NCI-H2227 (cell line): ENCODE results near the gene JMJD7.
"Not testable (repeated sequence)": the region's sequence is repeated elsewhere in the genome, so short reads cannot be mapped to it uniquely, and the experiment has no call there.

Experiments
- DNase-seq: peaks from one replicate; lab custom pipeline; 2025; ENCODE audit not compliant: unreplicated experiment; lab: John Stamatoyannopoulos, UW

JMJD7 gene

DNA sequence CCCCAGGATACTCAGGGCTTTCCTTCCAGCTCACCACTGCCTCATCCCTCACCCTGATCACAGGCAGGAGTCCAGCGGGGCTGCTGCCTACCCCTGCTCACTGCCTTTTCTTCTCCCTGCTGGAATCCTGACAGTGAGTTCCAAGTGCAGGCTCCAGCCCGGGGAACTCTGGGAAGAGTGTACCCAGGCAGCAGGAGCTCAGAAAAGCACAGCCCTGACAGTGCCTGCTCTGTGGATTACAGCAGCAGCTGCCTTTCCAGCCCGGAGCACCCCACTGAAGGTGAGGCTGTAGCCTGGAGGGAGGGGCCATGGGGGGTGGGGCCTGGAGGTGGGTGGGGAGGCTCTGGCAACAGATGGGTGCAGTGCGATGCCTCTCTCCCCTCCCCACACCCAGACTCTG, 6.1 kb upstream of the JMJD7 start:
- DNase-seq, result no peak

DNA sequence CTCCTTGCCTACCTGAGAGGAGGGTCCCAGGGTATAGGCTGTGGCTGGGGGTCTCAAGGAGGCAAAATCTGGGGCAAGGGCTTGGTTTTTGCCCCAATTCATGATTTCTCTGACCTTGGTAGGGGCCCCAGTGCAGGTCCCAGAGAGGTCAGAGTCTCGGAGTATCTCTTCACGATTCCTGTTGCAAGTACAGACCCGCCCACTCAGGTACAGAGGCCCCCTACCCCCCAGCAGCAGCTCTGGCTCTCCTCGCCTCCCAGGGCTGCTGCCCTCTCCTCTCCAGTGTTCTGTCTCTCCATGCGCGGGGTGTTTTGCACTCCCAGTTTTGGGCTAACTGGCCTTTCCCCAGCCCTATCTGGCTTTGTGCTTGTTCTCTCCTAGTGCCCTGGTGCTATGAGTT, 5.4 kb upstream of the JMJD7 start:
- DNase-seq, result no peak

DNA sequence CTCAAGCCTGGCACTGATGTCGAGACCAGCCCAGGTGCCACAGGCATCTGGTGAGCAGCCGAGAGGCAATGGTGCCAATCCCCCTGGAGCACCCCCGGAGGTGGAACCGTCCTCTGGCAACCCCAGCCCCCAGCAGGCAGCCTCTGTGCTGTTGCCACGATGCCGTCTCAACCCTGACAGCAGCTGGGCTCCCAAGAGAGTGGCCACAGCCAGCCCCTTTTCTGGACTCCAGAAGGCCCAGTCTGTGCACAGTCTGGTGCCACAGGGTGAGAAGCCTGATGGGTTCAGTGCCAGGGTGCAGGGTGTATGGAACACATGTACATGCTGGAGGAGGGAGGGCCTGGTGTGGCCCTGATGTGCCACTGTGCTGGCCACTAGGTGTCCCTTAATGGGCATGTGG, 4.9 kb upstream of the JMJD7 start:
- no peak for DNase-seq

DNA sequence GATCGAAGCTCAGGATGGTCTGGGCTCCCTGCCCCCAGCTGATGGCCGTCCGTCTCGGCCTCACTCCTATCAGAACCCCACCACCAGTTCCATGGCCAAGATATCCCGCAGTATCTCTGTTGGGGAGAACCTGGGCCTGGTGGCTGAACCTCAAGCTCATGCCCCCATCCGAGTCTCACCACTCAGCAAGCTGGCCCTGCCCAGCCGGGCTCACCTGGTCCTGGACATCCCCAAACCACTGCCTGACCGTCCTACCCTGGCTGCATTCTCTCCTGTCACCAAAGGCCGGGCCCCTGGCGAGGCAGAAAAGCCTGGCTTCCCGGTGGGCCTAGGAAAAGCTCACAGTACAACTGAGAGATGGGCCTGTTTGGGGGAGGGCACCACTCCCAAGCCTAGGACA, 4.4 kb upstream of the JMJD7 start:
- no peak for DNase-seq

DNA sequence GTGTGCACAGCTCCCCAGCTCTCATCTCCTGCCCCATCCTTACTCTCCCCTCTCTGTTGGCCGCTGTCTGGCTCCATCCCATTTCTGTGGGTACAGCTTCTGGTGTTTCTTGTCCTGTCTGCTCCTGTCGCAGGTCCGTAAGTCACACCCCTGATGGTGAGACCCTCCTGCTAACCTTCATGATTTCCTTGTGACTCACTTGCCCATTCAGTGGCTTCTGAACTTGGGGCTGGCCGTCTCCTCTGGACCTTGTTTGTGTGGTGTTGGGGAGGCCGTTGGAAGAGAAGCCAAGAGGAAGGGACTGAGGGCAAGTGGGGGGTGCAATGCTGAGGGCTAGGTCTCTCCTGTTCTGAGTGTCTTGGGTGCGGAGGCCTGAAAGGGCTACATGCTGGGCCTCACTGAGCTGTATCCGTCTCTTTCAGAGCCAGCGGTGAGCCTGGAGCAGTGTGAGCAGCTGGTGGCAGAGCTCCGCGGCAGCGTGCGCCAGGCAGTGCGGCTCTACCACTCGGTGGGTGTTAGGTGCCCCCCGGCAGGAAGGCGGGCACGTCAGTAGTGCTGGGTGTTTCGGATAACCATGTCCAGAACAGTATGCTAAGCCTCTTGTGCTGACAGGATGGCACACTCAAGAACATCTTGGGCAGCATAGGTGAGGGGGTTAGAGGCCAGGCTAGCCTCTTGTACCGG, 3.7 kb upstream of the JMJD7 start:
- no peak for DNase-seq

DNA sequence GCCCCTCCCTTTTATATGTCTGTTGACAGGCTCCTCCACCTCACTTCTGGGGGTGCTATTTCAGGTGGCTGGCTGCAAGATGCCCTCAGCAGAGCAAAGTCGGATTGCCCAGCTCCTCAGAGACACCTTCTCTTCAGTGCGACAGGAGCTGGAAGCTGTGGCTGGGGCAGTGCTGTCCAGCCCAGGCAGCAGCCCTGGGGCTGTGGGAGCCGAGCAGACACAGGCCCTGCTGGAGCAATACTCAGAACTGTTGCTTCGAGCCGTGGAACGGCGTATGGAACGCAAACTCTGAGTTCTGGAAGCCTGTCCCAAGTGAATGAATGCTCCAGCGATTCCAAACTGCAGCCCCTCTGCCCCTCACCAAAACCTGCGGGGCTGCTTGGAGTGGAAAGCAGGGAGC, 2.7 kb upstream of the JMJD7 start:
- DNase-seq, result no peak

DNA sequence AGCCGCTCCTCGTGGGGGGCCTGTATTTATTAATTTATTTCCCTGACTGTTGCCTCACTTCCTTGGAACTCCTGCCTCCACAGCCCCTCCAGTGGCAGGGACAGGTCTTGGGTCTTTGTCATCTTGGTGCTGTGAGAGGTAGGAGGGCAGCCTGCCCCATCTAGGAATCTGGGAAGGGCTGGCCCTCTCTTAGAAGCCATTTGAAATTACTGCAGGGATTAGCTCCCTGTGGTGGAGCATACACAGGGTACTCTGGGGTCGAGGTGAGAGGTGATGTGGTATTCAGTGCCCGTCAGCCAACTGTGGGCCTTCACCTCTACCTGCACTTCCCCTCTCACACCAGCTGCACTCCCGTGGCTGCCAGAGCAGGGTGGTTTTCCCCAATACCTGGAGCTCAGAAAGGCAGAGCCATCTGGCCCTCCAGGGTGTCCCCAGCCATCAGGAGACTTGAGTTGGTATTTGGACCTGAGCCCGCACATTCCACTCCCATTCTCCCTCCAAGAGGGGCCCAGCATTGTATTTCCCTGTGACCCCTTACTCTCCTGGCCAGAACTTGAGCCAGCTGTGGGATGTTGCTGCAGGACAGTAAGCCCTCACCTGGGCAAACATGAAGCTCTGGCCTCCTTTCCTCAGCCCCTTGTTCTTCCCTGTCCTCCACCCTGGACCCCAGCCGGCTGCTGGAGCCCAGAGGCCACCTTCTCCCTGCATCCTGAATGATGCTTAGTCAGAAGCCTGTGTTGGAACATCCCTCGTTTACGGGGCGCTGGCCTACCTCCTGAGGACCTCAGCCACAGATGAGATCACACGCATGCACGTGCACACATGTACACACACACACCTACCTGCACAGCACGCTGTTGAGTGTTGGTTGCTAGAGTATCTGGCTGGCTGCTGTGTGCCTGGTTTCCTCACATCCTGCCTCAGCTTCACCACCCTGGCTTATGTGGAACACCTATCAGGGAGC, 2.0 kb upstream of the JMJD7 start:
- no peak for DNase-seq

DNA sequence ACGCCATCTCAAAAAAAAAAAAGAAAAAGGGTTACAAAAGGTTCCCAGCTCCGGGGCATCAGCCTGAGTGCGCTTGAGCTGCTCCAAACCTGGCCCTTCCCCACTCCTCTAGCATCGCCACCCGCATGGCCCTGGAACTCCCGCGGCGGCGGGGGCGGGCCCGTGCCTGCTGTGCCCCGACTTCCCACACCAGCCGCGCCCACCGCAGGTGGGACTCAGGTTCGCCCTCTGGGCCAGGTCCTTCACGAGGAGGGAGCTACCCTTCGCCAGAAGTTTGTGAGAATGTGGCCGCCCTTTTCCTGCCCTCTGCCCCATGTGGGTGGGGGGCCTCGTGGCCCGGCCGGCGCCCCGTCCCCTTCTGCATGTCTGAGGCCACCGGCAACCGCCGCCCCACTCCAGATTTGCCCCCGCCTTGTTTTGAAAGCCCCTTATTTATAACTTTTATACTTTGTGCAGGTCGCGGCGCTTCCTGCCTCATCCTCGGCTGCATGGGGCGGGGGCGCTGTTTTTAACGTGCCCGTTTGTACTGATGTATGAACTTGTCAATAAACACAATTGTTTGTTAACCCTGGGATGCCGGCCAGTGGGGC, 507 bp upstream of the JMJD7 start:
- DNase-seq, result no peak

DNA sequence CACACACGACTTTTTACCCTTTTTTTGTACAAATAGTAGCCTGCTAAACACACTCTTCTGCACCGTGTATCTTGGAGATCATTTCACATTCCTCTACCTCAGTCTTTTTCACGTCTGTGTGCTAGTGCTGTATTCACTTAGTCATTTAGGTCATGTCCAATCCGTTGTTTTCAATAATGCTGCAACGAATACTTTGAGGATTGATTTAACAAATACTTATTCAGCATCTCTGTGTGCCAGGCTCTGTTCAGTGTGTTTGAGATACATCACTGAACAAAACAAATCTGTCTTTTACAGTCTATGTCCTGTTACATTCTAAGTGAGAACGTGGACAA, 882 bp downstream of the JMJD7 start:
- DNase-seq, result no peak

DNA sequence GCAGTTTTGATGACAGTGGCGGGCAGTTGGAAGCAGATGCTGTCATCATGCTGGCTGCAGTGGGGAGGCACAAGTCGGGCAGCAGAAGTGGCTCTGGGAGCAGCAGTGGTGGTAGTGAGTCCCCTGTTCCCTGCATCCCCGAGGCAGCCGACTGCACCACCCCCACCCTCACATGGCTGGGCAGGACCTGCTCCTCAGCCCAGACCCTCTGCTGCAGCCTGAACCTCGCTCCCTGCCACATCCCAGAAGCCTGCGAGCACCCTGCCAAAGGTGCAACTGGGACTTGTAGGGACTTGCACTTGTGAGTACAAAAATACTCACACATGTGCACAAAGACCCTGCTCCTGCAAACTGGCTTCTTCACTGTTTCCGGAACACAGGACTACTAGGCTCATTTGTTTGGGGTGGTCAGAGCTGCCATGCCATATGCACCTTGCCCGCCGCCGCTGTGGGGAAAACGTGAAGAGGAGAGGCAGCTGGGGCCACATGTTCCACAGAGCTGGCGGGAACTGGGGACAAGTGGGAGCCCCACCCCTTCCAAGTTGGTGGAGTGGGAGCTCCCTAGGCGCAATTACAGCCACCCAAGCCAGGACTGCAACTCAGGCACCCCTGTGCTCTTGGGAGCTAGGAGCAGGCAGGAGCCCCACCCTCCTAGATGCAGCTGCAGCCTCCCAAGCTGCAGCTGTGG, 2.2 kb downstream of the JMJD7 start:
- DNase-seq, result no peak

DNA sequence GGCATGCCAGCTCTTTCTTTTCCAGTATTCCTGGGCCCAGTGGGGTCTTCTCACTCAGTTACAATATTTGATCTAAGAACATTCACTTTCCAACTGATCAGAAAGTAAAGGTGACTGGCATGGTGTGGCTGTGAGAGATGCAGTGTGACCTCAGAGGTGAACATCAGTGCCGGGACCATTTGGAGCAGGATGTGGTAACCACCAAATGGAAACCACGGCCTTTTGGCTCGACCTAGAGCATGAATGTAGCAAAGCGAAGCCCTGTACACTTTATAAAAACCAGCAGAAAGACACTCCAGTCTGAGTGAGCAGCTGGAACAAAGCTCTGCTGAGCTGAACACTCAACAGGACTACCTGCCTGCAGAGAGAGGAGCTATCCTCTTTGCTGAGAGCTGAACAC, 3.4 kb downstream of the JMJD7 start:
- not testable (repeated sequence) for DNase-seq

DNA sequence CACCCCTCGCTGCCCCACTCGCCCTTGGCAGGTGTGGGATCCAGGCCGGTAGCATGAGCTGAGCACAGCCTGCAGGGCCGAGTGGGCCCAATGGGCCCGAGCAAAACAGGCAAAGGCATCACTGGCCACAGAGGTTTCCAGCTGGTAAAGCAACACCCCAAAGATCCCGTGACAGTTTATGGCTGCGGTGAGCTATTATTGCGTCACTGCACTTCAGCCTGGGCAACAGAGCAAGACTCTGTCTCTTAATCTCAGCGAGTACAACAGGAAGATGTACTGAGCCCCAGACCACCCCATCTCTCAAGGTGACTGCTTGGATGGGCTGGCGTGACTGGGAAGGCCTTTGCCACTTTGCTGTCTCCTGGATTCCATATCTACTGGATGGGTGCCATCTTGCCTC, 4.3 kb downstream of the JMJD7 start:
- DNase-seq, result no peak

DNA sequence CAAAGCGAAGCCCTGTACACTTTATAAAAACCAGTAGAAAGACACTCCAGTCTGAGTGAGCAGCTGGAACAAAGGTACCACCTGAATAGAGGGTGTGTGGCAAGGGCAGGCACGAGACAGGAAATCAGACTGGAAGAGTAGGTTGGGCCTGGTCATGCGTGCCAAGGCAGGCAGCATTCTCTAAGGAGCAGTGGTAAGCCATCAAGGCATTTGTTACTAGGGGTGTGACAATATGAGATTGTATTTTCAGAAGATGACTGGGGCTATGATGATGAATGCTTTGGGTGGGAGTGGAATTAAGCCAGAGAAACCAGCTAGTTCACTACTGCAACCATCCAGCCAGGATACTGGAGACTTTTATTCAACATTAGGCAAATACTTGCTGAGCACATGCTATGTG, 5.0 kb downstream of the JMJD7 start:
- no peak for DNase-seq

DNA sequence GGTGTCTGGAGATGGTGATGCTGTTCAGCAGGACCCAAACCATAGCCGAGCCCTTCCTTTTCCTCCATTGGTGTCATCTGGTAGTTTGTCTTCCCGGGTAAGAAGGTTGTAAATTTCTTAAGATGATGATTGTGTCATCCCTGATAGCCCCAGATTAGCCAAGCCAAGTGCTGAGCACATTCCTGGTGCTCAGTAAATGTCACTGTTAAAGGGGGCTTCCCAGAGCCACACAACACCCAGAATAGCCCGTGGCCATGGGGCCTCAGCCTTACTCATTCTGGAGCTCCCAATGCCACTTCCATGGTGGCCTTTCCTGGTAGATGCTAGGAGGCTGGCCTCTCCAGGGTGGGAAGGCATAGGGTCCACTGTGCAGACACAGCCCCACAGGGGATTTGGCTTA, 6.2 kb downstream of the JMJD7 start:
- DNase-seq, result no peak

DNA sequence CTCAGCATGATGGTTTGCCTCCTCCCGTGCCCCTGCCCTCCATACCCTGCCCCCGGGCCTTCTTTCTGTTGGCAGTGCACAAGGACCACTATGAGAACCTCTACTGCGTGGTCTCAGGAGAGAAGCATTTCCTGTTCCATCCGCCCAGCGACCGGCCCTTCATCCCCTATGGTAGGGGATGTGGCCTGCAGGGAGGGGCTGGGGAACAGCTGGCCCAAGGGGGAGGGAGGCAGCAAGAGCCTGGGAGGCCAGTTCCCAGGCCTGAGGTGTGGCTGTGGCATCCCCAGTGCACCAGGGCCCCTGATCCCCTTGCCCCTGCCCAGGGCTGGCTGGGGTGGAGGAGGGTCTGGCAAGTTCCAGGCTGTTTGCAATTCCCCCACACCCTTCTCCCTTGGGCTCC, 8.2 kb downstream of the JMJD7 start:
- DNase-seq, result no peak

DNA sequence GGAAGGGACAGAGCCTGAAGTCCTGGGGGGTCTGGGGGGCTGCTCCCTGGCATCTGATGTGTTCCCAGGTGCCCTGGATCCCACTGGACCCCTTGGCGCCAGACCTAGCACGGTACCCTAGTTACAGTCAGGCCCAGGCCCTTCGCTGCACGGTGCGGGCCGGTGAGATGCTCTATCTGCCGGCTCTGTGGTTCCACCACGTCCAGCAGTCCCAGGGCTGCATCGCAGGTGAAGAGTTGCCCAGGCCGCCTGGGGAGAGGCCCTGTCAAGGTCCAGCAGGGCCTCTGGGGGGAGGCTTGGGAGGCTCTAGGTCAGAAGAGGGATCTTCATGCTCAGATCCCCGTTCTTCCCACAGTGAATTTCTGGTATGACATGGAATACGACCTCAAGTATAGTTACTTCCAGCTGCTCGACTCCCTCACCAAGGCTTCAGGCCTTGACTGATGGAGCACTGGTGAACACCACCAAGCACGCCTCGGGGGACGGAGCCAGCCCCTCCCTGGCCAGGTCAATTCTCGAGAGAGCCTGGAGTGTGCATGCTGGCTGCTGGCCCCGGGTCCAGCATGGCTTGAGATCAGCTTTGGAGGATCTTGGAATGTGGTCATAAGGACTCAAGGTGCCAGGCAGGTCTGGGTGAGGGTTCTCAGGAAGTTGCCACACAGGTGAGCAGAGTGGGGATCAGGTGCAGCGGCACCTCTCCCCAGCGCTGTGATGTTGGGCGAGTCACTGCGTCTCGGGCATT, 9.0 kb downstream of the JMJD7 start:
- DNase-seq, result no peak

DNA sequence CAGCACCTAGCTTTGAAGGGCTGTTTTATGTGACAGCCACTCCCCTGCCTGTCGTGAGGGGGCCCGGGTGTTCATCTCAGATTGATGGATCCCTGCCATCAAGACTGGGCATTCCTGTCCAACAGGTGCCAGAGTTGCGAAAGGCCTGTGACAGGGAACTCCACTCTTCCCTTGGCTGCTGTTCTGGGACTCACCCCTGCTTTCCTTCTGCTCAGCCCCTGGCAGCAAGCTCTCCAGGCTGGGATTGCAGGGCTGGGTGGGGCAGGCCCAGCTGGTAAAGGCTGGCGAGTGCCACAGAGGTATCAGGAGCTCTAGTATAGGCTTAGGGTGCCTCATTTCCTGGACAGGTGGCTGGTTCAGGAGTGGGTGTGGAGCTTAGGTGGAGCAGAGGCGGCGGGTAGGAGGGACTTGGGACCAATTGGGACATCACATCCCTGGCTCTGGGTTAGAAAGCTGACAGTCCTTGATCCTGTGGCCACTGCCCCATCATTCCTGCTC, 10.6 kb downstream of the JMJD7 start, which contains the start of gene PLA2G4B:
TSS of gene PLA2G4B (plus strand) at position 448 of the 498 bp plus-strand sequence. CDS start 67 bp downstream, outside the sequence.
- DNase-seq, result no peak

DNA sequence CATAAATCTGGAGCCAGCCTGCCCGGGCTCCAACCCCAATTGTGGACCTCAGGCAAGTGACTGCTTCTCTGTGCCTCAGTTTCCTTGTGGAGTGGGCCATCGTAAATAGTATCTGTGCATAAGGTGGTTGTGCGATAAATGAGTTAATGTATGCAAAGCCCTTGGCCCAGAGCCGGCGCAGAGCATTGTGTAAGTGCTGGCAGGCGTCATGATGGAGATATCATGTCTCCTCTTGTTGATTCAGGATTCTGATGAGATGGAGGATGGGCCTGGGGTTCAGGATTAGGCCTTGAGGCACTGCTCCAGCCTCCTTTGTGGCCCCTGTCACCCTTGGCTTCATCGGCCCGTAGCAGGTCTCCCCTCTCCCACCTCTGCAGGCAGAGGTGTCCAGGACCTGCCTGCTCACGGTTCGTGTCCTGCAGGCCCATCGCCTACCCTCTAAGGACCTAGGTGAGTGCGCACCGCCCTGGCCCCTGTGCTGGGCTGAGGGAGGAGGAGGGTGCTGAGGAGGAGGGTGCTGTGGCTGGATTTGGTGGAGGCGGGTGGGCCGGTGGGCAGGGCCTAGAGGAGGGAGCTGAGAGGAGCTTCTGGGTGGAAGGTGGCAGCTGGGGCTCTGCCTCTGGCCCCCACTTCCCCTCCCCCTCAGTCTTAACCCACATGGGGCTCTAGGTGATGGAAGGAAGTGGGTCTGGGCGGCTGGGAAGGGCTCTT, 12.0 kb downstream of the JMJD7 start:
- no peak for DNase-seq

DNA sequence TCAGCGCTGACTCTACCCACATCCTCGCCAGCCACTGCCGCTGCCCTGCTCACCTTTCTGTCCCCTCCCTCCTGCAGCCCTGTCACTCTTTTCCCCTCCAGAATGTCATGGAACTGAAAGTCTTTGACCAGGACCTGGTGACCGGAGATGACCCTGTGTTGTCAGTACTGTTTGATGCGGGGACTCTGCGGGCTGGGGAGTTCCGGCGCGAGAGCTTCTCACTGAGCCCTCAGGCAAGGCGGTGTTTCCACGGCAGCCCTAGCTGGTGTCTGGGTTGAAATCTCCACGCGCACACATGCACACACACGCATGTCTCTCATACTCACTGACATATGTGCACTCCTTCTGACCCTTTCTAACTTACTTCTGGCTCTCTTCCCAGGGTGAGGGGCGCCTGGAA, 12.8 kb downstream of the JMJD7 start:
- no peak for DNase-seq

DNA sequence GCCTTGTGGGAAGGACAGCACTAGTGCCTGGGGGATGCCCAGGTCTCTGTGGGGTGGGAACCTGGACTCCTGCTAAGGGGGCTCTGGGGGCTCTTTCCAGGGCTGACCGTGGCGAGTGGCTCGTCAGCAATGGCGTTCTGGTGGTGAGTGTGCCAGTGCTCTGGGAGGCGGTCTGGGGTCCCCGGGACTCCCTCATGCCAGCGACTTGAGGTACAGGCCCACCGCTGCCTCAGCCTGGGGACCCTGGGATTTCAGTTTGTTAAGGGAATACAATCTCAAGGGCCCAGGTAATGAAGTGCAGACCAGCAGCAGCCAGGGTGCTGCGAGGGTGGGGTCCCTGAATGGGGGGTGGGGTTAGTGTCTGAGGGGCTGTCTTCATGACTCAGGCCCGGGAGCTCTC, 13.2 kb downstream of the JMJD7 start:
- no peak for DNase-seq
